Left lung (tissue), 10 donors: ENCODE data around the gene TENM4. TPM values are rescaled to one million over a fixed set of nuclear protein-coding genes. Genes with fewer than 3 reads are reported as not detected.

ENCODE experiments used
- ATAC-seq: fragments of 200-7000 bp; cut with Tn5 transposase; one replicate; pipeline ENCODE4 v1.9.1; 2020; ENCODE audit warnings: moderate library complexity
- DNase-seq, 4 donors: peaks; one replicate each; pipeline ENCODE4 v3.0.0-alpha.2; 2013 to 2020
- H3K27ac ChIP-seq, 2 donors: fragments of 200-600 bp; sonication (generic) in 1 of 2; one replicate each; pipeline versions ENCODE4 v1.5.0 to v1.8.0; 2020 to 2021
- H3K27me3 ChIP-seq, 2 donors: fragments of 200-600 bp; sonication (generic) in 1 of 2; one replicate each; pipeline versions ENCODE4 v1.5.0 to v1.8.0; 2020 to 2021
- H3K36me3 ChIP-seq, 2 donors: fragments of 200-600 bp; sonication (generic) in 1 of 2; one replicate each; pipeline versions ENCODE4 v1.5.0 to v1.8.0; 2020 to 2021
- H3K4me1 ChIP-seq, 2 donors: fragments of 200-600 bp; one replicate each; pipeline ENCODE4 v1.8.0; 2021
- H3K4me3 ChIP-seq, 2 donors: fragments of 200-600 bp; sonication (generic) in 1 of 2; one replicate each; pipeline versions ENCODE4 v1.5.0 to v1.8.0; 2020 to 2021; ENCODE audit warnings: mild to moderate bottlenecking in 1 of 2
- H3K9me3 ChIP-seq, 2 donors: fragments of 200-600 bp; sonication (generic) in 1 of 2; one replicate each; pipeline versions ENCODE4 v1.5.0 to v1.8.0; 2020 to 2021
- intact Hi-C, 2 donors: fragments of 100-400 bp; cut with DNase I; formaldehyde crosslinking; loops; one replicate each; pipeline versions ENCODE4 v1.11.2 to v1.14.2; 2022
- polyA plus RNA-seq, 6 donors: library from polyadenylated mRNA; unstranded; fragments of 120-200 nt; gene quantifications; one replicate each; pipeline ENCODE4 v1.2.1, GENCODE V29; 2013; ENCODE audit not compliant: insufficient read length in 6 of 6
- total RNA-seq, 2 donors: library from RNA; stranded (reverse); fragmentation: NEBNext Ultra II Directional; extraction: Animal tissue kit (Norgen Biotek cat#: 25700); gene quantifications; one replicate each; pipeline ENCODE4 v1.2.1, GENCODE V29; 2021
- TF ChIP-seq, protein P1 (sequence below), 2 donors: fragments of 200-600 bp; sonication (generic) in 1 of 2; IDR thresholded peaks; one replicate each; pipeline versions ENCODE4 v1.5.0 to v1.8.0; 2021; ENCODE audit warnings: antibody characterized with exemption in 2 of 2
- donor health status: DM: no; HTN: yes; CAD: no.
- donor health status: DM: no; HTN: no; CAD: no.

TENM4 gene
- total and polyA plus RNA-seq, 8 donors: 3.4 to 7.1 (median 5.2) TPM

DNA sequence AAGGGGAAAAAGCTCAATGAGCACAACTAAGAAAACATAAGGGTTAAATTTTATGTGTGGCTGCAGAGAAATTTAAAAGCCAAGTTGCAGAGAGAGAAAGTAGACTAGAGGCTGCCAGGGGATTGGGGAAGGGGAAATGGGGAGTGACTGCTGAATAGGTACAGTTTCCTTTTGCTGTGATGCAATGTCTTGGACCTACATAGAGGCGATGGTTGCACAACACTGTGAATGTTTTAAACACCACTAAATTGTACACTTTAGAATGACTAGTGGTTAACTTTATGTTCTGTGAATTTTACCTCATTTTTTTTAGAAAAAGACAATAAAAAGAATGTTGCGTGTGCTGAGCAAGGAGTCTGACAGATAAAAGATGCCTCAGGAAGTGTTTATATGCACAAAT is 36.5 kb downstream of the TENM4 start:
- ATAC-seq: peak; percentile 68
- DNase-seq: peak in 2 of 4 donors; percentile 23 to 62
- TF ChIP-seq, protein P1, sequence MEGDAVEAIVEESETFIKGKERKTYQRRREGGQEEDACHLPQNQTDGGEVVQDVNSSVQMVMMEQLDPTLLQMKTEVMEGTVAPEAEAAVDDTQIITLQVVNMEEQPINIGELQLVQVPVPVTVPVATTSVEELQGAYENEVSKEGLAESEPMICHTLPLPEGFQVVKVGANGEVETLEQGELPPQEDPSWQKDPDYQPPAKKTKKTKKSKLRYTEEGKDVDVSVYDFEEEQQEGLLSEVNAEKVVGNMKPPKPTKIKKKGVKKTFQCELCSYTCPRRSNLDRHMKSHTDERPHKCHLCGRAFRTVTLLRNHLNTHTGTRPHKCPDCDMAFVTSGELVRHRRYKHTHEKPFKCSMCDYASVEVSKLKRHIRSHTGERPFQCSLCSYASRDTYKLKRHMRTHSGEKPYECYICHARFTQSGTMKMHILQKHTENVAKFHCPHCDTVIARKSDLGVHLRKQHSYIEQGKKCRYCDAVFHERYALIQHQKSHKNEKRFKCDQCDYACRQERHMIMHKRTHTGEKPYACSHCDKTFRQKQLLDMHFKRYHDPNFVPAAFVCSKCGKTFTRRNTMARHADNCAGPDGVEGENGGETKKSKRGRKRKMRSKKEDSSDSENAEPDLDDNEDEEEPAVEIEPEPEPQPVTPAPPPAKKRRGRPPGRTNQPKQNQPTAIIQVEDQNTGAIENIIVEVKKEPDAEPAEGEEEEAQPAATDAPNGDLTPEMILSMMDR (IDR thresholded peaks at IDR 0.05): no peak
- Histone ChIP-seq H3K9me3 (no peaks in the 10 kb centered on the region), H3K36me3 (no peaks in the 10 kb centered on the region), H3K4me3 (no peak overlapping the region), H3K27me3 (no peaks in the 10 kb centered on the region), H3K4me1 (no peaks in the 10 kb centered on the region), H3K27ac (no peak overlapping the region)
- intact Hi-C loops: no loop called here

DNA sequence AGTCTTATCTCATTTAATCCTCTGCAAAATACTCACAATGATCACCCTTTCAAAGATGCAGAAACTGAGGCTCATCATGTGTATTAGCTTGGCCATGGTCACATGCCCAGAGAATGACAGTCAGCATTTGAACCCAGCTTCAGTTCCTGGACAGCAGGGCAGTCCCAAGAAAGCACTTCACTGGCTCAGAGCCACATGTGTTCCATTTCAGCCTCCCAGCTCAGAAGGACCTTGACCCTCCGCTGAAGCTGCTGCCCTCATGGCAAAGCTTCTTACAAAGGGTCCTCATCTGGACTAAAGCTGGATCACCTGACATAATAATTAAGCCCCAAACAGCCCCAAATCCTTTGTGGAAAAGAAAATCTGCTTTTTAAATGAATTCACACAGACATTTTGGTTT is 37.0 kb downstream of the TENM4 start:
- DNase-seq (no peak), ATAC-seq (no peak)
- Histone ChIP-seq H3K9me3 (no peaks in the 10 kb centered on the region), H3K4me3 (no peak overlapping the region), H3K36me3 (no peaks in the 10 kb centered on the region), H3K27ac (no peak overlapping the region), H3K4me1 (no peaks in the 10 kb centered on the region), H3K27me3 (no peaks in the 10 kb centered on the region)
- TF ChIP-seq, protein P1 (IDR thresholded peaks at IDR 0.05): no peak
- intact Hi-C loops: no loop called here

DNA sequence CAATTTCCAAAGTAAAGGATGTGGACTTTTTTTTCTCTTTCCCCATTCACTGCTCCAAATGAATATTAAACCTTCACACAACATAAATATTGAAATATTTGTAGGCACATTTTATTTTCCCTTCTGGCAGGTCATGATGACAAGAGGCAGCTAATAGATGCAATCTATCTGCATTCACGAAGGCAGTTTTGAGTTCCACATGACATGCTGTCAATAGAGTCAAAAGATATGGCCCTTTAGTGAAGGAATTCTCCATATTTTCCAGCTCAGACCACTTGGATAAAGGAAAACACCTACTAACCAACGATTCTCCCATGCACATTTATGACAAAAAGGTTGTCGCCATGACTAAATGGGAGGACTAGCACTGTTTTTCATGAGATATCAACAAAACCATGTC is 37.9 kb downstream of the TENM4 start:
- TF ChIP-seq, protein P1 (IDR thresholded peaks at IDR 0.05): no peak
- H3K9me3 ChIP-seq: no peaks in the 10 kb centered on the region
- no peak for DNase-seq
- no peaks in the 10 kb centered on the region for H3K36me3 ChIP-seq
- H3K27me3 ChIP-seq: no peaks in the 10 kb centered on the region
- H3K27ac ChIP-seq: no peak overlapping the region
- intact Hi-C loops: no loop called here
- no peaks in the 10 kb centered on the region for H3K4me1 ChIP-seq
- no peak overlapping the region for H3K4me3 ChIP-seq
- no peak for ATAC-seq

DNA sequence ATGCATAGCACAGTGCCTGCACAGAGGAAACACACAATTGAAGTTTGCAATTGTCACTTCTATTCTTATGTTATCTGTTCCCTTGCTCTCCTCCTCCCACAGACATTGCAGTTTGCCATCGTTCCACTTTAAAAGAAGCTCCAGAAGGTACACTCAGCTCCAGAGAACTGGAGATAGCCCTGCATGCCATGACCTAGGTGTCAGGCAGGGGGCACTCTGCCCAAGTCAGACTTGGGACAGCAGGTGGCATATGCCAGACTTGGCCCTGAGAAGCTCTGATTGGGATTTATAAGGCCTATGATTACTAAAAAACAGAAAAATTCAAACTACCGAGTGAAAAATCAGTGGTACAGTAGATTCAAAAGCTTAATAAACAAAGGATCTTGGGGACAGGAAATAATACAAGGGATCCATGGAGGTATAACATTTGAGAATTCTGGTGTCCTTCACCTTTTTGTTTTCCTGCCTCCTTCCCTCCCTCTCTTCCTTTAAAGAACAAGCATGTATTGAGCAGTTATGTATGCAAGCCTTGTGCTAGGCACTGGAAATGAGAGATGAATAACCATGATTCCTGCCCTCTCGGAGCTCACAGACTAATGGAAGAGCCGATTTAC is 40.0 kb downstream of the TENM4 start:
- Histone ChIP-seq H3K27me3 (no peaks in the 10 kb centered on the region), H3K36me3 (no peaks in the 10 kb centered on the region), H3K9me3 (no peaks in the 10 kb centered on the region), H3K27ac (no peak overlapping the region), H3K4me1 (no peaks in the 10 kb centered on the region), H3K4me3 (no peak overlapping the region)
- TF ChIP-seq, protein P1 (IDR thresholded peaks at IDR 0.05): peak; percentile 37 to 49
- intact Hi-C loops: no loop called here
- DNase-seq: peak in 1 of 4 donors; percentile 21
- peak; percentile 92 for ATAC-seq

DNA sequence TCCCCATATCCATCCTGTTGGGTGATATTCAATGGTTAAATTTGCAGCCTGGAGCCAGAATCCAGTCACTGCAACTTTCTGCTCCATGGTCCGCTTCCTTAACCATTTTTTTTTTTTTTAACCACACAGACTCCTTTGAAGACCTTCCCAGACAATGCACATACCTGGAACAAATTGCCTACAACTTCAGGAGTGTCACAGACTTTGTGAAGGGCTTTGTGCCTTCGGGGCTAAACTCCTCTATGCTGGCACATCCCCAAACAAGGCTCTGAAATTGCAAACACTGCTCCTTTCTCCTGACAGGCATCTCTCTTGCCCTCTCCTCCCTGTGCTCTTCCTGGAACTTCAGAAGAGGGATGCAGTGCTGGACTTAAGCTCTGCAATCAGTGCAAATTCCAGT is 40.6 kb downstream of the TENM4 start:
- ATAC-seq: no peak
- TF ChIP-seq, protein P1 (IDR thresholded peaks at IDR 0.05): no peak
- Histone ChIP-seq H3K9me3 (no peaks in the 10 kb centered on the region), H3K27ac (no peak overlapping the region), H3K36me3 (no peaks in the 10 kb centered on the region), H3K4me3 (no peak overlapping the region), H3K27me3 (no peaks in the 10 kb centered on the region), H3K4me1 (no peaks in the 10 kb centered on the region)
- intact Hi-C loops: no loop called here
- no peak for DNase-seq
